Hematopoietic multipotent progenitor cell treated with erythropoietin and hydrocortisone succinate and interleukin-3 and kit ligand, for 15 days (in vitro differentiated cells): ENCODE data around the gene EPB42.
"Not testable (repeated sequence)": the region's sequence is repeated elsewhere in the genome, so short reads cannot be mapped to it uniquely, and the experiment has no call there.

ENCODE experiments used
- DNase-seq: peaks from one replicate; pipeline ENCODE4 v3.0.0-alpha.2; 2015; ENCODE audit warnings: low spot score

Gene EPB42

DNA sequence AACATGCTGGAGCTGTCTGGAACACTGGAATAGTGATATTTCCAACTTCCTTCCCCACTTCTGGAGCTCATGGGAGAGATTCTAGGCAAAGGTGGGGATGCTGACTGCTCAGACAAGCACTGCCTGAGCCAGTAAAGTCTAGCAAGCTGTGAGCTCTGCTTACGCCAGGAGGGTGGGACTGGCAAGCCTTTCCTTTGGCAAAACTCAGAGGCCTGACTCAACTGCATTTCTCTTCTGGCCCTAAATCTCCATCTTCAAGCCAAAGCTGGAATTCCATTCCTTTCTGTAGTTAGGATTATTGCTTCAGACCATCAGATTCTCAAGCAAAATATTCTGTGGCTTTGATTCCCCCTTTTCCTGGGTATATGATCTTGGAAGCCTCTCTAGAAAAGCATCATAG lies 20.3 kb upstream of the EPB42 start:
- no peak for DNase-seq

DNA sequence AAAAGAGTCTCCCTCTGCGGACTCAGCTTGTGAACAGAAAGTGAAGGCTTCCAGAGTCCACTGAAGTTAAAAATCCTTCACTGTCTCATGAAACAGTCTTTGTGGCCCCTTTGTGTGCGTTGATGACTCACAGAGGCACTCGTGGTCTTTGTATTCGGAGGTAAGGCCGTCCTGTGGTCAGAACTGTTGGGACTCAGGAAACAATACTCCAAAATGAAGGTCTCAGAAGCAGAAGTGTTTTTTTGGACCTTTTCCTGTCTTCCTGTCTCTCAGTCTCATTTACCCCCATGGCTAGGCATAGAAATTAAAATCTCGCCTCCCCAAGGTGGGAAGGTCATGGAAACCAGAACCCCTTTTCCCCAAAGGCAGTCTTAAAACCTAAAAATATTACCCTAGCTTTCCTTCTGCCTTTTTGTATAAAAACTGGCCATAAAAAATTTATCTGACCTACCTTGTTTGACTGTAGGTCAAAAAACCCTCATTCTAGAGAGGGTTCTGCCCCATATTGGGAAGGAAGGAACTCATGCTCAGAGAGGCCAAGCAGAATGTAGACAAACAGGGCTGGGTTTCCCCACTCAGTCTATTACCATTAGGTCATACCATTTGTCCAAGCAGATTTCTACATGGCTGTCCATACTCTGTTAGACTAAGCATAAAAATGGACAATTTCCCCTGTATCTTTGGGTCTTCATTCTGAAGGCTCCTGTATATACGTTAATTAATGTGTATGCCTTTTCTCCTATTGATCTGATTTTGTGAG lies 19.1 kb upstream of the EPB42 start:
- DNase-seq, result no peak

- DNase-seq, result no peak
Observed at GRCh38 chr15:43238671-43239131, 17.9 kb upstream of the EPB42 start.

- no peak for DNase-seq
Observed at GRCh38 chr15:43237842-43238470, 17.1 kb upstream of the EPB42 start.

GRCh38 chr15:43235536-43235935 lies 14.7 kb upstream of the EPB42 start:
- no peak for DNase-seq

DNA sequence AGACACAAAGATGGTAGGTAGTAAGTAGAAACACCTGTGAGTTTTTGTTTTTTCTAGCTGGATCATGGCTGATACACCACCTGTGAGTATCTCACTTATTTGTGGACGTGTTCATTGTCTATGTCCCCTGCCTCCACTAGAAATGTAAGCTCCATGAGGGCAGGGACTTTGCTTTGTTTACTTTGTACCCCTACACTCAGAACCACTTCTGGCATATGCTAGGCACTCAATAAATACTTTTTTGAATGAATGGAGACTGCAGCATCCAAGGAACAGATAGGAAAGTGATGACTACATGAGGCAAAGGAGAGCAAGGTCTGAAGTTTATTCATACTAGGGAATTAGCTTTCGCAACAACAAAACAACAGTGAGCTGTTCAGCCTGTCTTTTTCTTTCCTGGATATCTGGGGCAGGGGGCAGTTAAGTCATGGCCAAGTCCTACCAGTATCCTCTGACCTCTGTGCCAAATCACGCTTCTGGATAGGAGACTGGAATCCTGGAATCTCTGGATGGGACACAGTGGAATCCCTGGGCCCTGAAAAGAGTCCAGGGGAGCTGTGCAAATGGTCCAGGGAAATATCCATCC lies 11.6 kb upstream of the EPB42 start:
- DNase-seq, result no peak

GRCh38 chr15:43230640-43231115 lies 9.9 kb upstream of the EPB42 start:
- no peak for DNase-seq

DNA sequence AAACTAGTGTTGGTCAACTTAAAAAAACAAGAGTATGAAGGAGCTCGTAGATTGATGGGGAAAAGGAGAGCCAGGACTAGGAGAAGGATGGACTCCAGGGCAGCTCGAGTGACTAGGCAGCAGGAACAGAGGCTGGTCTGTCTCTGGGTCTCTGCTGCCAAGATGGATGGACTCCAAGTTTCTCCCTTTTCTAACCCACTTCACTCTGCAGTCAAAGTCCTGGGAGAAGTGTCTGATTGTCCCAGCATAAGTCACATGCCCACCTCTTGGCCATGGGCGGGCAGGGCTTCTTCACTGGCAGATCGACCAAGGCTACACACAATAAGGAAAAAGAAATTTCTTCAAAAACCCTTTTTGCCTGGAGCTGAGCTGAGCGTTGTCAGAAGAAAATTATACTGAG lies 9.2 kb upstream of the EPB42 start:
- no peak for DNase-seq

GRCh38 chr15:43226436-43227305 lies 5.9 kb upstream of the EPB42 start:
- DNase-seq, result no peak

DNA sequence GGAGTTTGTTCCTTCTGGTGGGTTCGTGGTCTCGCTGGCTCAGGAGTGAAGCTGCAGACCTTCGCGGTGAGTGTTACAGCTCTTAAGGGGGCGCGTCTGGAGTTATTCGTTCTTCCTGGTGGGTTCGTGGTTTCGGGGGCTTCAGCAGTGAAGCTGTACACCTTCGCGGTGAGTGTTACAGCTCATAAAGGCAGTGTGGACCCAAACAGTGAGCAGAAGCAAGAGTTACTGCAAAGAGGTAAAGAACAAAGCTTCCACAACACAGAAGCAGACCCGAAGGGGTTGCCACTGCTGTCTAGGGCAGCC lies 5.1 kb upstream of the EPB42 start:
- DNase-seq, result not testable (repeated sequence)

DNA sequence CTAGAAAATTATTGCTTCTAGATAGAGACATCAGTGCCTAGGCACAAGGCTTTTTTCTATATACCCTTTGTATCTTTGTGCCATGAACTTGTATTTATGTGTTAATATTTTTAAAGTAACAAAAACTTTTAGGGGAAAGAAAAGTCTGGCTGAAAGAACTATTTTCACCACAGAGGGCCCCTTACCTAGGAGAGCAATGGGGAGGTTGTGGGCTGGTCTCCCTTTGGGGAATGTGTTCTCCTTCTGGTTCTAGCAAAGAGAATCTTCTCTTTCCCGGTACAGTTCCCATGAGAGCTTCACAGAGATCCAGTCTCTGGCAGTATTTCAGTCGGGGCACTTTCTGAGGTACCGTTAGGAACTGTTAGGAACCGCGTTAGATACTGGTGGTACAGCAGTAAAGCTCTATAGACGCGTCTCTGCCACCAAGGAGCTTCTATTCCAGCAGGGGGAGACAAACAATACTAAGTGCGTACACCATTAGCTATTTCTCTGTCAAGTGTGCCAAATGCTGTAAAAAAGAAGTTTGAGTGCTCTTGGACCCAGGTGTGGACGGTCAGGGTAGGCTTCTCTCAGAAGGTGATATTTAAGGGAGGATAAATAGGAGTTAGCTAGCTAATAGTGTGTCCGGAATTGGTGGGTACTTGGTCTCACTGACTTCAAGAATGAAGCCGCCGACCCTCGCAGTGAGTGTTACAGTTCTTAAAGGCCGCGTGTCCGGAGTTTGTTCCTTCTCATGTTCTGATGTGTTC lies 4.6 kb upstream of the EPB42 start:
- peak; percentile 93 for DNase-seq

DNA sequence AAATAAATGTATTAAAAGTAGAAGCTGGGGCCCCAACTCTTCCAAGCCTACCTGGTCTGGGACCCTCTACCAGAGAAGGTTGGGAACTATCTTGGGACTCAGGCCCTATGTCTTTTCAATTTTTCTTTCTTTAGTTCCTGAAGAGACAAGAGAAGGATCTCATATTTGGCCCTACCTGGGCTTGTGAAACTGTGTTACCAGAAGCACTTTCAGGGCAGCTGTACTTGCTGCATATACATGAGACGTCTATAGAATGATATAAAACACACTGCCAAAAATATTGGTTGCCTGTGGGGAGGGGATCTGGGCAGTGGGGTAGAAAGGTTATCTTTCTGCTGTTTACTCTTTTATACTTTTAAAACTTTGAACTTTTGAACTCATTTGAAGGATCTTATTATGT lies 604 bp upstream of the EPB42 start:
- no peak for DNase-seq

DNA sequence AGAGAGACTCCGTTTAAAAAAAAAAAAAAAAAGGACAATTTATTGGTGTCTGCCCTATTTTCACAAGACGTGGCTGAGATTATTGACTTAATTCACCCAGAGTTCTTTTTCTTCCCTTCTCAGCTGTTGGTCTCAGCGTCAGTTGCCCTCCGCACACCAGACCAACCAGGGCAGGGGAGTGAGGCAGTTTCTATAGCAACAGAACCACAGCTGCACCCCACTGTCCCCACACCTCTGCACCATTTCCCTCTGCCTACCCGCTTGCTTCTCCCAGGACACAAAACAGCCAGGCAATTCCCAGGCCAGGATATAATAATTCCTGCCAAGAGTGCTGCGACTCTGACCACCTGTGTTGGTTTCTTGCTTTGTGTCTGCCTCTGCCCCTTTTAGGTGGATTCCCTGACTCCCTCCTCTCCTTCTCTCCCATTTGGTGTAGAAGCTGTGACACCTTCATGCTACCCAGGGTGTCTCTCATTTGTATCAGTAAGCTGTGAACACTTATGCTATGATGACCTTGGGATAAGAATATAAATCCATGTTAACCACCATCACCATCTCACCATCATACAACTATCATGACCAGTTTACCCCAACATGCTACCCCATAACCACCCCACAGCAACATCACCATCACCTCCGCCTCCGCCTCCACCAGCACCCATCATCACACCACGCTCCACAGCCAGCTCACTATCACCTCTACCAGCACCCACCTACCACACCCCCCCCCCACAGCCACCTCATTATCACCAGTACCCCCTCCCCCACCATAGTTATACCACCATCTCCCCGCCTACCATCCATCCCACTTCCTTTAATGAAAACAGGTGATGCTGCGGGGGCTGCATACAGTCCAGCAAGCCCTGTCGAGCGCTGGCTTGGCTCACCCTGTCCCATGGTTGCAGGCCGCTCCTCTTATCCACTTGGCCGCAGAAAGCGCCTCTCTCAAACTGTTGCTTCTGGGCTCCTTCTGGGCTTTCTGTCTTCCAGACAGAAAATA lies 589 bp downstream of the EPB42 start:
- peak; percentile 71 for DNase-seq

DNA sequence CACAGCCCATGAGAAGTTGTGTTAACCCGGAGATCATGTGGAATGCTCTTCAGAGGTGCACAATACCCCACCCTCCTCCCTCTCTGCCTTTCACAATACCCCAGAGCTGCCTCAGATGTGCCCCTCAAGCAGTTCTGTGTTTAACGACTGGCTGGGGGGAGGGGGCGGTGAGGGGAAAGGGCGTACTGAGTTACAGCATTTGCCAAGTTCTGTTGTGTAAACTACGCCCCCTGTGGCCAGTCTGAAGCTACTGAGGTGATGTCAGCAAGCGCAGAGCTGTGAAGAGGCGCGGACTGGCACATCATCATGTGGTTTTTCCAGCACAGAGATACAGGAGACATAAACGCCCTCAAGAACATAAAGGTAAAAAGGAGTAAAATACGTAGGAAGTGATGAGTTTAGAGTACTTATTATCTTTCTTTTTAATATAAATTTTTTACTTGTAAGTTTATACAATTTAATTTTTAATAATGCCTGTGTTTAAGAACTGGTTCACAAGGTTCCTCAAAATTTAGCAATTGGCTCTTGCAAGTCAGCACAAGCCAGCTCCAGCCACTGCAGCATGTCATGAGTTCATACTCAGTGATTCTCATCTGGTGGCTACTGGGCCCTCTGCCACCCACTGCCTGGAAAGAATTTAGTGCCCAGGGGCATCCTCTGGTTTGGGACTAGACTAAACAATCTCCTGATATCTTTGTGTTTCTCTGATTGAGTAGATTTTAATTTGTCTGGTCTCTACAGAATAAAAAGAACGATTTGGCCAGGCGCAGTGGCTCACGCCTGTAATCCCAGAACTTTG lies 1.7 kb downstream of the EPB42 start:
- peak; percentile 90 for DNase-seq

- peak; percentile 46 for DNase-seq
Observed at GRCh38 chr15:43215961-43216360, 4.9 kb downstream of the EPB42 start.

DNA sequence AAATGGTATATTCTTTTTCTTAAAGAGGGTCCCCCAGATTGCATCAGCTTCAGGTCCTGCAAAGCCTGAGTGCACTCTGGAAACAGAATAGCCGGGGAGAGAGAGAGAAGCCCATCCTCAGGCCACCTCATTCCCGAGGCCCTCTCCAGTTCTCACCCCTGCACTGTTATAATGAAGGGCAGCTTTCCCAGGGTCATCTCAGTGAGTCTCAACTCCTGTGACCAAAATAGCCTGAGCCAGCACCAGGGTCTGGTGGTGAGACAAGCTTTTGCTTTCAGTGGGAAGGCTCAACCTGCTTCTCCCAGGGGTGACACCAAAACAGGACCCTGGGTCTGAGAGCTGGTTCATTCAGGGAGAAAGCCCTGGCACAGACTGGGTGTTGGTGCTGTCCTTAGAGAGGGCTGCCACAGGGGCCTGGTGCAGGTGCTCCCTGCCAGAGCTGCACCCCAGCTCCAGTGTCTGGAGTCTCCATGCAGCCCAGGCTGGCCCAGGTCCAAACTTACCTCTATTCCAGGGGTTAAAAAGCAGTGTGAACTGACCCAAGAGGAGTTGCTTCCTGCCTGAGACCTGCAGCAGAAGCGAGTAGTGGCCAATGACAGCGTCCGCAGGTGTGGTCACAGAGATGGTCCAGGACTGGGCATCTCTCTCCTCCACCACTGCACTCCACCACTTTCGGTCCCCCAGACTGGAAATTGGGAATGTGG lies 6.1 kb downstream of the EPB42 start:
- DNase-seq, result no peak

GRCh38 chr15:43214169-43214568 lies 6.6 kb downstream of the EPB42 start:
- DNase-seq, result no peak

- no peak for DNase-seq
Observed at GRCh38 chr15:43213466-43213865, 7.4 kb downstream of the EPB42 start.

GRCh38 chr15:43212951-43213350 lies 7.9 kb downstream of the EPB42 start:
- DNase-seq, result no peak
